Activated naive CD8-positive, alpha-beta T cell treated with anti-CD3 and anti-CD28 coated beads, Interleukin-2, amount 10 ng/mL, durations not matched to agents 7 days and 5 days (primary cell): Measurements from ENCODE around the gene MLKL. TPM values are rescaled to one million over a fixed set of nuclear protein-coding genes. Genes with fewer than 3 reads are reported as not detected.
A peak's percentile ranks its signal among the peaks of the same experiment; 100 is the strongest.

Experiments used
- ATAC-seq: fragments of 150-1000 bp; cut with Tn5 transposase; one replicate; pipeline ENCODE4 v1.10.0; 2021; ENCODE audit warnings: low read depth, moderate library complexity
- POLR2A ChIA-PET: fragments of 350-600 bp; sonication (Branson Sonifier 250); formaldehyde crosslinking; loops from one replicate; lab custom pipeline; 2021; ENCODE audit warnings: antibody characterized with exemption; lab: Charles Lee
- DNase-seq: peaks from one replicate; pipeline ENCODE4 v3.0.0; 2021
- H3K27ac Mint-ChIP-seq: one replicate; pipeline ENCODE4 v1.8.0; 2022; ENCODE audit warnings: mild to moderate bottlenecking, mixed read lengths
- H3K27me3 Mint-ChIP-seq: one replicate; pipeline ENCODE4 v1.8.0; 2022; ENCODE audit warnings: mild to moderate bottlenecking, moderate library complexity, mixed read lengths
- H3K36me3 Mint-ChIP-seq: one replicate; pipeline ENCODE4 v1.8.0; 2021; ENCODE audit warnings: mild to moderate bottlenecking, mixed read lengths
- H3K4me1 Mint-ChIP-seq: one replicate; pipeline ENCODE4 v1.8.0; 2021; ENCODE audit warnings: mixed read lengths
- H3K4me3 Mint-ChIP-seq: one replicate; pipeline ENCODE4 v1.8.0; 2022; ENCODE audit warnings: mild to moderate bottlenecking, moderate library complexity, mixed read lengths
- H3K9me3 Mint-ChIP-seq: one replicate; pipeline ENCODE4 v1.8.0; 2021; ENCODE audit warnings: mixed read lengths
- total RNA-seq, 2 experiments: library from RNA; stranded (reverse); gene quantifications; one replicate each; pipeline ENCODE4 v1.2.3, GENCODE V29; 2021

MLKL gene
- total RNA-seq, 2 experiments from 2014 or later, result 25.6 to 28.7 TPM

GRCh38 chr16:74710401-74710800 lies 9.7 kb upstream of the MLKL start:
- Mint-ChIP-seq H3K27ac (no peak overlapping the region), H3K4me1 (peaks cover 5% of the 10 kb centered on the region), H3K9me3 (no peaks in the 10 kb centered on the region), H3K36me3 (no peaks in the 10 kb centered on the region), H3K27me3 (peaks cover 5% of the 10 kb centered on the region), H3K4me3 (no peak overlapping the region)
- POLR2A ChIA-PET, result interaction anchor here (1.2 kb wide), 1 partner anchor 44 kb away, joined by 4 read pairs; the partner anchor contains the start of gene RFWD3
- DNase-seq (no peak), ATAC-seq (no peak)

- POLR2A ChIA-PET, result no interaction called here
- H3K27ac Mint-ChIP-seq, result no peak overlapping the region
- H3K4me1 Mint-ChIP-seq, result peaks cover 10% of the 10 kb centered on the region
- H3K4me3 Mint-ChIP-seq, result no peak overlapping the region
- H3K27me3 Mint-ChIP-seq, result peaks cover 5% of the 10 kb centered on the region
- ATAC-seq (peak; percentile 96), DNase-seq (peak; percentile 87)
- H3K36me3 Mint-ChIP-seq, result no peaks in the 10 kb centered on the region
- no peaks in the 10 kb centered on the region for H3K9me3 Mint-ChIP-seq
Measured at GRCh38 chr16:74709441-74709877, 8.8 kb upstream of the MLKL start.

GRCh38 chr16:74700116-74700437 lies 585 bp downstream of the MLKL start:
- ATAC-seq, result peak; percentile 25
- peaks cover 25% of the 10 kb centered on the region for H3K36me3 Mint-ChIP-seq
- no peaks in the 10 kb centered on the region for H3K27me3 Mint-ChIP-seq
- H3K4me3 Mint-ChIP-seq, result peak overlapping the region; percentile 99
- peaks cover 45% of the 10 kb centered on the region for H3K4me1 Mint-ChIP-seq
- POLR2A ChIA-PET, result interaction anchor here (0.6 to 4.5 kb wide), 8 partner anchors 33 to 403 kb away, joined by 3 to 64 read pairs (median 4); partner anchors contain the start of genes GLG1, RFWD3 and WDR59
- H3K9me3 Mint-ChIP-seq, result no peaks in the 10 kb centered on the region
- H3K27ac Mint-ChIP-seq, result peak overlapping the region; percentile 100
- no peak for DNase-seq

- POLR2A ChIA-PET, result interaction anchor here (0.6 to 4.5 kb wide), 7 partner anchors 32 to 403 kb away, joined by 3 to 64 read pairs (median 4); partner anchors contain the start of genes GLG1, RFWD3 and WDR59
- DNase-seq, result no peak
Measured at GRCh38 chr16:74699666-74700065, 996 bp downstream of the MLKL start.

GRCh38 chr16:74698222-74698621 lies 2.4 kb downstream of the MLKL start:
- Mint-ChIP-seq H3K9me3 (no peaks in the 10 kb centered on the region), H3K4me1 (peaks cover 41% of the 10 kb centered on the region)

More at GRCh38 chr16:74699666-74700065, 996 bp downstream of the MLKL start:
- Mint-ChIP-seq H3K4me1 (peaks cover 42% of the 10 kb centered on the region), H3K27ac (peak overlapping the region; percentile 84), H3K4me3 (peak overlapping the region; percentile 79), H3K9me3 (no peaks in the 10 kb centered on the region), H3K27me3 (no peaks in the 10 kb centered on the region), H3K36me3 (peaks cover 25% of the 10 kb centered on the region)
- no peak for ATAC-seq

GRCh38 chr16:74695450-74696422 lies 4.9 kb downstream of the MLKL start:
- POLR2A ChIA-PET, result interaction anchor here (0.5 to 3.8 kb wide), 2 partner anchors 30 to 98 kb away, joined by 3 to 23 read pairs; partner anchors contain the start of gene RFWD3

More at GRCh38 chr16:74698222-74698621, 2.4 kb downstream of the MLKL start:
- no peak for ATAC-seq
- Mint-ChIP-seq H3K36me3 (peaks cover 28% of the 10 kb centered on the region), H3K27me3 (no peaks in the 10 kb centered on the region), H3K4me3 (peak overlapping the region; percentile 79), H3K27ac (peak overlapping the region; percentile 84)
- POLR2A ChIA-PET, result interaction anchor here (0.5 to 4.5 kb wide), 2 partner anchors 31 to 951 kb away, joined by 3 to 64 read pairs; partner anchors contain the start of gene RFWD3
- no peak for DNase-seq

GRCh38 chr16:74691093-74691855 lies 9.4 kb downstream of the MLKL start:
- Mint-ChIP-seq H3K4me1 (peaks cover 8% of the 10 kb centered on the region), H3K36me3 (peaks cover 57% of the 10 kb centered on the region), H3K9me3 (no peaks in the 10 kb centered on the region), H3K27ac (peak overlapping the region; percentile 1), H3K4me3 (no peak overlapping the region), H3K27me3 (no peaks in the 10 kb centered on the region)
- POLR2A ChIA-PET, result interaction anchor here (1.1 kb wide), 1 partner anchor 24 kb away, joined by 5 read pairs; the partner anchor contains the start of gene RFWD3
- DNase-seq (no peak), ATAC-seq (no peak)

More at GRCh38 chr16:74695450-74696422, 4.9 kb downstream of the MLKL start:
- DNase-seq (peak; percentile 54), ATAC-seq (peak; percentile 73)
- Mint-ChIP-seq H3K9me3 (no peaks in the 10 kb centered on the region), H3K4me1 (peaks cover 28% of the 10 kb centered on the region), H3K27ac (peak overlapping the region; percentile 87), H3K36me3 (peaks cover 43% of the 10 kb centered on the region), H3K4me3 (peak overlapping the region; percentile 86), H3K27me3 (no peaks in the 10 kb centered on the region)

GRCh38 chr16:74682556-74682955 lies 18.1 kb downstream of the MLKL start:
- no peak overlapping the region for H3K4me3 Mint-ChIP-seq
- POLR2A ChIA-PET, result interaction anchor here (1.6 kb wide), 1 partner anchor 15 kb away, joined by 9 read pairs; the partner anchor contains the start of gene RFWD3
- peaks cover 25% of the 10 kb centered on the region for H3K36me3 Mint-ChIP-seq
- no peaks in the 10 kb centered on the region for H3K9me3 Mint-ChIP-seq
- ATAC-seq, result no peak
- no peak overlapping the region for H3K27ac Mint-ChIP-seq
- H3K4me1 Mint-ChIP-seq, result peaks cover 3% of the 10 kb centered on the region
- no peak for DNase-seq
- H3K27me3 Mint-ChIP-seq, result no peaks in the 10 kb centered on the region

GRCh38 chr16:74680681-74681080 lies 20.0 kb downstream of the MLKL start:
- Mint-ChIP-seq H3K4me3 (no peak overlapping the region), H3K27me3 (no peaks in the 10 kb centered on the region), H3K9me3 (no peaks in the 10 kb centered on the region), H3K27ac (no peak overlapping the region), H3K4me1 (peaks cover 3% of the 10 kb centered on the region), H3K36me3 (peaks cover 19% of the 10 kb centered on the region)
- ATAC-seq (no peak), DNase-seq (no peak)
- POLR2A ChIA-PET, result interaction anchor here (1.2 kb wide), 1 partner anchor 14 kb away, joined by 5 read pairs; the partner anchor contains the start of gene RFWD3

GRCh38 chr16:74679983-74680382 lies 20.7 kb downstream of the MLKL start:
- Mint-ChIP-seq H3K9me3 (no peaks in the 10 kb centered on the region), H3K27me3 (no peaks in the 10 kb centered on the region), H3K4me1 (peaks cover 3% of the 10 kb centered on the region), H3K36me3 (peaks cover 22% of the 10 kb centered on the region), H3K4me3 (no peak overlapping the region), H3K27ac (no peak overlapping the region)
- ATAC-seq (no peak), DNase-seq (no peak)
- POLR2A ChIA-PET, result interaction anchor here (1.2 kb wide), 1 partner anchor 13 kb away, joined by 5 read pairs; the partner anchor contains the start of gene RFWD3

- Mint-ChIP-seq H3K27me3 (no peaks in the 10 kb centered on the region), H3K4me1 (peaks cover 2% of the 10 kb centered on the region), H3K4me3 (no peak overlapping the region), H3K9me3 (no peaks in the 10 kb centered on the region), H3K36me3 (peaks cover 28% of the 10 kb centered on the region), H3K27ac (no peak overlapping the region)
- POLR2A ChIA-PET, result no interaction called here
- DNase-seq, result no peak
- ATAC-seq, result no peak
Measured at GRCh38 chr16:74677868-74678267, 22.8 kb downstream of the MLKL start.

- Mint-ChIP-seq H3K9me3 (no peaks in the 10 kb centered on the region), H3K27ac (no peak overlapping the region), H3K4me3 (no peak overlapping the region), H3K4me1 (peaks cover 2% of the 10 kb centered on the region), H3K27me3 (no peaks in the 10 kb centered on the region), H3K36me3 (peaks cover 34% of the 10 kb centered on the region)
- POLR2A ChIA-PET, result no interaction called here
- ATAC-seq, result no peak
- DNase-seq, result no peak
Measured at GRCh38 chr16:74673876-74674275, 26.8 kb downstream of the MLKL start.
